H9 (cell line): ENCODE data around the gene BIVM. TPM values are rescaled to one million over a fixed set of nuclear protein-coding genes. Genes with fewer than 3 reads are reported as not detected.

Experiments used
- DNase-seq: peaks from one replicate; pipeline ENCODE4 v3.0.0-alpha.2; 2017
- H2AFZ ChIP-seq: one replicate; pipeline ENCODE4 v1.6.1; 2013; ENCODE audit warnings: mild to moderate bottlenecking, low read length, control low read depth, moderate library complexity
- H2AK5ac ChIP-seq: 2 replicates; pipeline ENCODE4 v1.6.1; 2013; ENCODE audit warnings: low read length, control low read depth, mixed read lengths; ENCODE audit not compliant: insufficient read length
- H2BK120ac ChIP-seq: one replicate; pipeline ENCODE4 v1.6.1; 2013; ENCODE audit warnings: low read depth, mild to moderate bottlenecking, low read length, control low read depth, inconsistent platforms; ENCODE audit not compliant: poor library complexity, severe bottlenecking
- H2BK12ac ChIP-seq: 2 replicates; pipeline ENCODE4 v1.6.1; 2013; ENCODE audit warnings: low read length, control low read depth, mixed read lengths, low read depth; ENCODE audit not compliant: insufficient read length
- H2BK15ac ChIP-seq: 2 replicates; pipeline ENCODE4 v1.6.1; 2013; ENCODE audit warnings: low read depth, low read length, control low read depth
- H2BK20ac ChIP-seq: one replicate; pipeline ENCODE4 v1.6.1; 2013; ENCODE audit warnings: low read depth, mild to moderate bottlenecking, low read length, control low read depth, inconsistent platforms; ENCODE audit not compliant: poor library complexity, severe bottlenecking
- H2BK5ac ChIP-seq: 2 replicates; pipeline ENCODE4 v1.6.1; 2013; ENCODE audit warnings: low read length, control low read depth, mixed read lengths; ENCODE audit not compliant: insufficient read length
- H3K14ac ChIP-seq: 2 replicates; pipeline ENCODE4 v1.6.1; 2013; ENCODE audit warnings: low read length, control low read depth; ENCODE audit not compliant: insufficient read depth
- H3K18ac ChIP-seq: 2 replicates; pipeline ENCODE4 v1.6.1; 2013; ENCODE audit warnings: low read depth, mild to moderate bottlenecking, mixed read lengths, low read length, control low read depth; ENCODE audit not compliant: insufficient read length
- H3K23ac ChIP-seq: 2 replicates; pipeline ENCODE4 v1.6.1; 2013; ENCODE audit warnings: low read length, control low read depth, mixed read lengths, low read depth; ENCODE audit not compliant: insufficient read length
- H3K23me2 ChIP-seq: 2 replicates; pipeline ENCODE4 v1.6.1; 2013; ENCODE audit warnings: low read depth, mild to moderate bottlenecking, mixed read lengths, low read length, control low read depth; ENCODE audit not compliant: insufficient read length, poor library complexity, severe bottlenecking
- H3K27ac ChIP-seq: 2 replicates; pipeline ENCODE4 v1.5.1; 2013; ENCODE audit warnings: low read length, control low read depth, mixed read lengths, low read depth; ENCODE audit not compliant: insufficient read length
- H3K27me3 ChIP-seq: 2 replicates; pipeline ENCODE4 v1.6.1; 2013; ENCODE audit warnings: low read length, control low read depth, inconsistent platforms; ENCODE audit not compliant: insufficient read depth
- H3K4ac ChIP-seq: 2 replicates; pipeline ENCODE4 v1.6.1; 2013; ENCODE audit warnings: low read depth, mild to moderate bottlenecking, control low read depth, inconsistent platforms, low read length, moderate library complexity
- H3K4me1 ChIP-seq: 2 replicates; pipeline ENCODE4 v1.6.1; 2013; ENCODE audit warnings: low read length, control low read depth, inconsistent platforms; ENCODE audit not compliant: insufficient read depth
- H3K4me2 ChIP-seq: 2 replicates; pipeline ENCODE4 v1.6.1; 2013; ENCODE audit warnings: low read length, control low read depth, mixed read lengths; ENCODE audit not compliant: insufficient read length, insufficient read depth
- H3K56ac ChIP-seq: 2 replicates; pipeline ENCODE4 v1.6.1; 2013; ENCODE audit warnings: low read depth, mild to moderate bottlenecking, mixed read lengths, low read length, control low read depth; ENCODE audit not compliant: insufficient read length
- H3K79me1 ChIP-seq: 2 replicates; pipeline ENCODE4 v1.6.1; 2013; ENCODE audit warnings: low read depth, mild to moderate bottlenecking, moderate library complexity, low read length, control low read depth, inconsistent platforms; ENCODE audit not compliant: insufficient read depth, poor library complexity, severe bottlenecking
- H3K79me2 ChIP-seq: 2 replicates; pipeline ENCODE4 v1.6.1; 2013; ENCODE audit warnings: low read length, control low read depth, inconsistent platforms; ENCODE audit not compliant: insufficient read depth
- H3K9ac ChIP-seq: 2 replicates; pipeline ENCODE4 v1.6.1; 2013; ENCODE audit warnings: low read length, control low read depth, mixed read lengths; ENCODE audit not compliant: insufficient read length; ENCODE audit errors: extremely low read depth
- H3K9me3 ChIP-seq: one replicate; pipeline ENCODE4 v1.6.1; 2013; ENCODE audit warnings: low read depth, low read length, inconsistent platforms; ENCODE audit not compliant: control insufficient read depth
- H3T11ph ChIP-seq: one replicate; pipeline ENCODE4 v1.6.1; 2013; ENCODE audit warnings: mild to moderate bottlenecking, low read length, control low read depth, inconsistent platforms
- H4K20me1 ChIP-seq: one replicate; pipeline ENCODE4 v1.6.1; 2013; ENCODE audit not compliant: control insufficient read depth, insufficient read length, insufficient read depth
- H4K5ac ChIP-seq: 2 replicates; pipeline ENCODE4 v1.6.1; 2013; ENCODE audit warnings: low read depth, mild to moderate bottlenecking, mixed read lengths, low read length, control low read depth; ENCODE audit not compliant: insufficient read length
- H4K8ac ChIP-seq: replicated peaks from 2 replicates; pipeline ENCODE4 v1.6.1; 2013; ENCODE audit warnings: low read length, control low read depth, mixed read lengths, low read depth; ENCODE audit not compliant: insufficient read length
- H4K91ac ChIP-seq: 2 replicates; pipeline ENCODE4 v1.6.1; 2013; ENCODE audit warnings: low read depth, mild to moderate bottlenecking, moderate library complexity, mixed read lengths, low read length, control low read depth; ENCODE audit not compliant: insufficient read length
- H3K27ac Mint-ChIP-seq, 3 experiments: 2 replicates in 2 of 3; 3 replicates in 1 of 3; pipeline ENCODE4 v1.8.0; 2020 to 2021; ENCODE audit warnings: mixed read lengths in 3 of 3, mild to moderate bottlenecking in 1 of 3, moderate library complexity in 1 of 3
- H3K27me3 Mint-ChIP-seq: 2 replicates; pipeline ENCODE4 v1.8.0; 2021; ENCODE audit warnings: low read depth, mild to moderate bottlenecking, moderate library complexity, mixed read lengths
- H3K36me3 Mint-ChIP-seq, 3 experiments: 2 replicates in 2 of 3; 3 replicates in 1 of 3; pipeline ENCODE4 v1.8.0; 2020 to 2021; ENCODE audit warnings: low read depth in 3 of 3, mixed read lengths in 3 of 3; ENCODE audit not compliant: insufficient read depth in 1 of 3
- H3K4me1 Mint-ChIP-seq, 2 experiments: 2 replicates each; pipeline ENCODE4 v1.8.0; 2020; ENCODE audit warnings: mixed read lengths in 2 of 2
- H3K4me3 Mint-ChIP-seq, 2 experiments: 2 replicates in 1 of 2; 3 replicates in 1 of 2; pipeline ENCODE4 v1.8.0; 2020 to 2021; ENCODE audit warnings: mild to moderate bottlenecking in 2 of 2, mixed read lengths in 2 of 2, moderate library complexity in 1 of 2
- H3K9me3 Mint-ChIP-seq, 2 experiments: 2 replicates in 1 of 2; 3 replicates in 1 of 2; pipeline ENCODE4 v1.8.0; 2020; ENCODE audit warnings: mild to moderate bottlenecking in 2 of 2, mixed read lengths in 2 of 2, moderate library complexity in 1 of 2
- CTCF ChIP-seq: fragments of 200-600 bp; sonication (generic); conservative IDR thresholded peaks from 3 replicates; pipeline ENCODE4 v1.8.0; 2021; ENCODE audit warnings: antibody characterized with exemption, mild to moderate bottlenecking
- WGBS: extraction: QIAGEN DNeasy Blood & Tissue Kit; methylation state at CpG from one replicate; pipeline ENCODE4 v1.1.7; 2013; ENCODE audit warnings: missing lambda C conversion rate, low lambda C conversion rate, mixed read lengths; ENCODE audit not compliant: insufficient read length; ENCODE audit errors: extremely low coverage; 5-methylcytosine and 5-hydroxymethylcytosine counted together
- total RNA-seq: library from RNA; stranded (reverse); gene quantifications from 2 replicates; pipeline ENCODE4 v1.2.1, GENCODE V29; 2021

The BIVM gene
- total RNA-seq, 1 experiment from 2014 or later: 9.0 TPM

GRCh38 chr13:102817241-102817640 lies 18.3 kb downstream of the BIVM start:
- H2BK120ac ChIP-seq: no peak overlapping the region
- H2BK5ac ChIP-seq: no peak overlapping the region
- H3K18ac ChIP-seq: no peak overlapping the region
- H3T11ph ChIP-seq: no peak overlapping the region
- no peaks in the 10 kb centered on the region for H3K79me1 ChIP-seq
- H3K9me3 ChIP-seq: no peaks in the 10 kb centered on the region
- no peaks in the 10 kb centered on the region for H3K23me2 ChIP-seq
- no CpG with 5 or more reads among the region's 1 CpG for WGBS
- H3K56ac ChIP-seq: no peak overlapping the region
- no peak overlapping the region for H2BK15ac ChIP-seq
- H2BK12ac ChIP-seq: no peak overlapping the region
- no peak overlapping the region for H3K9ac ChIP-seq
- no peak overlapping the region for H3K4me3 Mint-ChIP-seq
- H3K27ac ChIP-seq: no peak overlapping the region
- H3K79me2 ChIP-seq: no peaks in the 10 kb centered on the region
- no peak overlapping the region for H3K23ac ChIP-seq
- no peak overlapping the region for H4K5ac ChIP-seq
- no peak overlapping the region for H3K4me2 ChIP-seq
- no peak overlapping the region for H4K8ac ChIP-seq
- H3K4me1 ChIP-seq: no peaks in the 10 kb centered on the region; the same call in 1 of the 2 replicates
- H3K27ac Mint-ChIP-seq: no peak overlapping the region
- H3K4ac ChIP-seq: no peak overlapping the region
- no peak overlapping the region for H2AK5ac ChIP-seq
- no peaks in the 10 kb centered on the region for H3K27me3 Mint-ChIP-seq
- no peak overlapping the region for H3K14ac ChIP-seq
- H3K9me3 Mint-ChIP-seq: no peaks in the 10 kb centered on the region
- peaks cover under 1 to 12% (median 1%) of the 10 kb centered on the region in 3 experiments; a peak in 4 of 7 replicates for H3K36me3 Mint-ChIP-seq
- no peak for DNase-seq
- H3K27me3 ChIP-seq: no peaks in the 10 kb centered on the region
- no peak overlapping the region for H2BK20ac ChIP-seq
- no peak overlapping the region for H2AFZ ChIP-seq
- no peak overlapping the region for H4K91ac ChIP-seq
- no peak for TF ChIP-seq CTCF
- H3K4me1 Mint-ChIP-seq: peaks cover 0 to 3% of the 10 kb centered on the region in 2 experiments; a peak in 2 of 4 replicates
- no peaks in the 10 kb centered on the region for H4K20me1 ChIP-seq
